HCT116 (cell line): ENCODE measurements around the gene ADGRB3. TPM values are rescaled to one million over a fixed set of nuclear protein-coding genes. Genes with fewer than 3 reads are reported as not detected.

ENCODE experiments used
- ATAC-seq: fragments of 200-7000 bp; cut with Tn5 transposase; 2 replicates; pipeline ENCODE4 v1.9.1; 2020; ENCODE audit warnings: mild to moderate bottlenecking, moderate library complexity
- BruUV-seq: library from RNA; stranded (reverse); fragments of 400-500 nt; replicated peaks from 2 replicates; lab custom pipeline; 2021; lab: Mats Ljungman, UMichigan
- CTCF ChIA-PET: fragments of 300-600 bp; sonication (Branson Sonifier 250); formaldehyde crosslinking; loops from one replicate; lab custom pipeline; 2021; ENCODE audit warnings: antibody characterized with exemption; lab: Charles Lee
- POLR2A ChIA-PET: fragments of 300-600, 350-600 bp; sonication (Branson Sonifier 250); formaldehyde crosslinking; loops from one replicate; lab custom pipeline; 2021; ENCODE audit warnings: antibody characterized with exemption; lab: Charles Lee
- RAD21 ChIA-PET, 2 experiments: fragments of 300-600 bp; sonication (Branson Sonifier 250); formaldehyde crosslinking; loops; one replicate each; lab custom pipeline; 2023; ENCODE audit warnings: low total read pairs in 2 of 2; ENCODE audit not compliant: uncharacterized antibody in 2 of 2, unreplicated experiment in 2 of 2, low non-redundant PET in 1 of 2; lab: Charles Lee
- DNase-seq: peaks from one replicate; pipeline ENCODE4 v3.0.0-alpha.2; 2010; ENCODE audit warnings: low read depth, low spot score
- H2AFZ ChIP-seq: fragments of 200-600 bp; shearing (Covaris generic), sonication (generic); 2 replicates; pipeline ENCODE4 v1.6.1; 2017; ENCODE audit warnings: low read depth, mixed run types, mixed read lengths, antibody characterized with exemption, low read length; ENCODE audit not compliant: poor library complexity, severe bottlenecking
- H3K27ac ChIP-seq: 2 replicates; pipeline ENCODE4 v1.5.1; 2012; ENCODE audit warnings: low read depth, low read length
- H3K27me3 ChIP-seq: fragments of 200-600 bp; sonication (generic); 2 replicates; pipeline ENCODE4 v1.6.1; 2016; ENCODE audit warnings: mixed run types, low read length, mixed read lengths; ENCODE audit not compliant: insufficient read depth
- H3K36me3 ChIP-seq, 2 experiments: fragments of 200-500 bp in 1 of 2; fragments of 200-600 bp in 1 of 2; sonication (Bioruptor generic) in 1 of 2; sonication (generic) in 1 of 2; 2 replicates each; pipeline versions ENCODE4 v1.5.1 to v1.6.1; 2014 to 2016; ENCODE audit warnings: low read length in 2 of 2, inconsistent platforms in 1 of 2, mixed read lengths in 1 of 2, mixed run types in 1 of 2; ENCODE audit not compliant: insufficient read depth in 2 of 2, control insufficient read depth in 1 of 2
- H3K4me1 ChIP-seq, 2 experiments: fragments of 200-600 bp in 1 of 2; sonication (generic) in 1 of 2; 2 replicates each; pipeline versions ENCODE4 v1.5.1 to v1.6.1; 2012 to 2017; ENCODE audit warnings: low read length in 2 of 2, inconsistent platforms in 1 of 2, mild to moderate bottlenecking in 1 of 2, mixed read lengths in 1 of 2, mixed run types in 1 of 2, moderate library complexity in 1 of 2; ENCODE audit not compliant: insufficient read depth in 2 of 2, control insufficient read depth in 1 of 2
- H3K4me2 ChIP-seq: fragments of 200-600 bp; sonication (generic); 2 replicates; pipeline ENCODE4 v1.6.1; 2017; ENCODE audit warnings: mixed run types, low read length, mixed read lengths
- H3K4me3 ChIP-seq, 2 experiments: fragments of 200-600 bp in 1 of 2; sonication (generic) in 1 of 2; replicated peaks in 1 of 2; 2 replicates each; pipeline ENCODE4 v1.5.1; 2011 to 2016; ENCODE audit warnings: low read length in 2 of 2, control low read depth in 1 of 2, low read depth in 1 of 2, mild to moderate bottlenecking in 1 of 2, mixed read lengths in 1 of 2, mixed run types in 1 of 2
- H3K79me2 ChIP-seq: fragments of 200-600 bp; sonication (generic); 2 replicates; pipeline ENCODE4 v1.6.1; 2017; ENCODE audit warnings: mild to moderate bottlenecking, mixed run types, low read length, moderate library complexity, mixed read lengths; ENCODE audit not compliant: insufficient read depth
- H3K9ac ChIP-seq: fragments of 200-600 bp; sonication (generic); 2 replicates; pipeline ENCODE4 v1.6.1; 2016; ENCODE audit warnings: low read length, mixed read lengths
- H3K9me2 ChIP-seq: fragments of 200-600 bp; sonication (generic), shearing (Covaris generic); 2 replicates; pipeline ENCODE4 v1.6.1; 2017; ENCODE audit warnings: mixed run types, mild to moderate bottlenecking, moderate library complexity; ENCODE audit not compliant: insufficient read depth
- H3K9me3 ChIP-seq, 2 experiments: fragments of 200-500 bp in 1 of 2; fragments of 200-600 bp in 1 of 2; sonication (Bioruptor generic) in 1 of 2; sonication (generic) in 1 of 2; 2 replicates each; pipeline ENCODE4 v1.6.1; 2014 to 2017; ENCODE audit warnings: low read length in 2 of 2, mixed read lengths in 2 of 2, inconsistent platforms in 1 of 2, low read depth in 1 of 2, mild to moderate bottlenecking in 1 of 2, mixed run types in 1 of 2, moderate library complexity in 1 of 2; ENCODE audit not compliant: control insufficient read depth in 1 of 2, insufficient read depth in 1 of 2
- H4K20me1 ChIP-seq: fragments of 200-600 bp; sonication (generic), shearing (Covaris generic); 2 replicates; pipeline ENCODE4 v1.6.1; 2017; ENCODE audit warnings: mixed run types, mild to moderate bottlenecking, moderate library complexity; ENCODE audit not compliant: insufficient read depth
- CBX3 ChIP-seq: IDR thresholded peaks from 2 replicates; pipeline ENCODE4 v1.6.1; 2012; ENCODE audit warnings: low read depth
- CEBPB ChIP-seq: IDR thresholded peaks from 2 replicates; pipeline ENCODE4 v1.6.1; 2012; ENCODE audit warnings: low read depth
- EGR1 ChIP-seq: IDR thresholded peaks from 2 replicates; pipeline ENCODE4 v1.6.1; 2012; ENCODE audit warnings: low read depth
- ELF1 ChIP-seq: IDR thresholded peaks from 2 replicates; pipeline ENCODE4 v1.6.1; 2012; ENCODE audit warnings: low read depth, borderline replicate concordance
- EZH2 ChIP-seq: fragments of 200-600 bp; sonication (generic); IDR thresholded peaks from 2 replicates; pipeline ENCODE4 v1.6.1; 2017; ENCODE audit warnings: antibody characterized with exemption, mixed run types
- EZH2phosphoT487 ChIP-seq: fragments of 200-600 bp; IDR thresholded peaks from 2 replicates; pipeline ENCODE4 v1.6.1; 2018; ENCODE audit warnings: antibody characterized with exemption, borderline replicate concordance
- MAX ChIP-seq: IDR thresholded peaks from 2 replicates; pipeline ENCODE4 v1.6.1; 2012
- POLR2A ChIP-seq: IDR thresholded peaks from 2 replicates; pipeline ENCODE4 v1.7.0; 2011; ENCODE audit warnings: borderline replicate concordance; ENCODE audit not compliant: insufficient read depth, insufficient read length; ENCODE audit errors: extremely low read depth
- RAD21 ChIP-seq: IDR thresholded peaks from 2 replicates; pipeline ENCODE4 v1.6.1; 2012; ENCODE audit warnings: low read depth, mild to moderate bottlenecking
- REST ChIP-seq: IDR thresholded peaks from 2 replicates; pipeline ENCODE4 v1.6.1; 2012; ENCODE audit warnings: low read depth
- SIN3A ChIP-seq: IDR thresholded peaks from 2 replicates; pipeline ENCODE4 v1.6.1; 2012; ENCODE audit warnings: low read depth
- SP1 ChIP-seq: IDR thresholded peaks from 2 replicates; pipeline ENCODE4 v1.6.1; 2012; ENCODE audit warnings: low read depth
- SRF ChIP-seq: IDR thresholded peaks from 2 replicates; pipeline ENCODE4 v1.6.1; 2012; ENCODE audit warnings: low read depth
- TCF7L2 ChIP-seq: IDR thresholded peaks from 2 replicates; pipeline ENCODE4 v1.7.0; 2011; ENCODE audit warnings: borderline replicate concordance, inconsistent platforms; ENCODE audit not compliant: insufficient read depth, insufficient read length; ENCODE audit errors: extremely low read depth
- ZBTB33 ChIP-seq: IDR thresholded peaks from 2 replicates; pipeline ENCODE4 v1.6.1; 2011; ENCODE audit warnings: mild to moderate bottlenecking, low read length, moderate library complexity; ENCODE audit not compliant: insufficient replicate concordance; ENCODE audit errors: extremely low read depth
- ZFX ChIP-seq: fragments of 450-650 bp; IDR thresholded peaks from 2 replicates; pipeline ENCODE4 v1.6.1; 2017
- ZNF274 ChIP-seq: fragments of 200-500 bp; sonication (Bioruptor generic); IDR thresholded peaks from 2 replicates; pipeline ENCODE4 v1.6.1; 2014; ENCODE audit warnings: mild to moderate bottlenecking, low read depth, low read length, inconsistent platforms
- intact Hi-C: fragments of 100-400 bp; cut with micrococcal nuclease; formaldehyde crosslinking; loops from 2 replicates; pipeline ENCODE4 v1.10.0; 2022
- total RNA-seq: library from RNA; stranded (reverse); gene quantifications from one replicate; pipeline ENCODE4 v1.2.1, GENCODE V29; 2021; ENCODE audit not compliant: unreplicated experiment

Gene ADGRB3
- total RNA-seq, 1 experiment from 2014 or later: not detected

GRCh38 chr6:69339163-69339550 lies 704.1 kb downstream of the ADGRB3 start (continued):
- TF ChIP-seq ZBTB33 (no peak), ELF1 (no peak), POLR2A (no peak), MAX (no peak)

GRCh38 chr6:69340196-69340595 lies 705.1 kb downstream of the ADGRB3 start:
- ChIA-PET POLR2A (no interaction called here), CTCF (no interaction called here), RAD21 (no interaction called here)
- Histone ChIP-seq H3K9me3 (peaks cover 3 to 14% of the 10 kb centered on the region in 2 experiments; a peak in 2 of 4 replicates), H3K79me2 (no peaks in the 10 kb centered on the region), H3K27me3 (no peaks in the 10 kb centered on the region), H3K27ac (no peak overlapping the region), H4K20me1 (no peaks in the 10 kb centered on the region; the same call in 1 of the 2 replicates), H3K9me2 (no peaks in the 10 kb centered on the region), H3K9ac (no peak overlapping the region), H3K4me1 (no peaks in the 10 kb centered on the region), H3K4me2 (no peak overlapping the region), H3K4me3 (no peak overlapping the region), H3K36me3 (no peaks in the 10 kb centered on the region), H2AFZ (no peak overlapping the region)
- BruUV-seq: no TSS peak
- intact Hi-C loops: no loop called here
- DNase-seq: no peak
- no peak for ATAC-seq
- TF ChIP-seq CBX3: no peak
- TF ChIP-seq RAD21: no peak
- no peak for TF ChIP-seq TCF7L2
- no peak for TF ChIP-seq REST
- no peak for TF ChIP-seq EGR1
- no peak for TF ChIP-seq CEBPB
- TF ChIP-seq ZFX: no peak
- no peak for TF ChIP-seq ZBTB33
- TF ChIP-seq SRF: no peak
- no peak for TF ChIP-seq ELF1
- TF ChIP-seq SP1: no peak
- no peak for TF ChIP-seq EZH2phosphoT487
- TF ChIP-seq EZH2: no peak
- no peak for TF ChIP-seq SIN3A
- TF ChIP-seq POLR2A: no peak
- TF ChIP-seq ZNF274: no peak
- TF ChIP-seq MAX: no peak
